ENCODE results near the gene PTPRN2.
"Not testable (repeated sequence)": the region's sequence is repeated elsewhere in the genome, so short reads cannot be mapped to it uniquely, and the experiment has no call there.

Gene PTPRN2

GRCh38 chr7:157753713-157754415, 833.8 kb downstream of the PTPRN2 start:
- no peak for DNase-seq (ENCODE audit: low read depth)

- DNase-seq (ENCODE audit: low read depth) = no peak
These were observed 834.8 kb downstream of the PTPRN2 start for GRCh38 chr7:157752832-157753291.

- DNase-seq (ENCODE audit: low read depth) = no peak
These were observed 835.5 kb downstream of the PTPRN2 start for GRCh38 chr7:157751951-157752673.

- DNase-seq (ENCODE audit: low read depth) = no peak
These were observed 836.2 kb downstream of the PTPRN2 start for GRCh38 chr7:157751406-157751805.

- DNase-seq (ENCODE audit: low read depth) = no peak
These were observed 837.3 kb downstream of the PTPRN2 start for GRCh38 chr7:157750291-157750690.

GRCh38 chr7:157745721-157746709, 841.6 kb downstream of the PTPRN2 start:
- DNase-seq (ENCODE audit: low read depth) = no peak

GRCh38 chr7:157744786-157745601, 842.6 kb downstream of the PTPRN2 start:
- no peak for DNase-seq (ENCODE audit: low read depth)

- no peak for DNase-seq (ENCODE audit: low read depth)
These were observed 843.7 kb downstream of the PTPRN2 start for GRCh38 chr7:157743781-157744525.

- DNase-seq (ENCODE audit: low read depth) = no peak
These were observed 847.3 kb downstream of the PTPRN2 start for GRCh38 chr7:157740251-157740798.

- no peak for DNase-seq (ENCODE audit: low read depth)
These were observed 848.0 kb downstream of the PTPRN2 start for GRCh38 chr7:157739650-157740049.

GRCh38 chr7:157739031-157739430, 848.6 kb downstream of the PTPRN2 start:
- no peak for DNase-seq (ENCODE audit: low read depth)

GRCh38 chr7:157738066-157738460, 849.6 kb downstream of the PTPRN2 start:
- no peak for DNase-seq (ENCODE audit: low read depth)

GRCh38 chr7:157737151-157738065, 850.2 kb downstream of the PTPRN2 start:
- DNase-seq (ENCODE audit: low read depth) = no peak

- DNase-seq (ENCODE audit: low read depth) = no peak
These were observed 851.3 kb downstream of the PTPRN2 start for GRCh38 chr7:157736341-157736740.

- DNase-seq (ENCODE audit: low read depth) = no peak
These were observed 851.8 kb downstream of the PTPRN2 start for GRCh38 chr7:157735826-157736225.

GRCh38 chr7:157734676-157735640, 852.7 kb downstream of the PTPRN2 start:
- no peak for DNase-seq (ENCODE audit: low read depth)

- not testable (repeated sequence) for DNase-seq (ENCODE audit: low read depth)
These were observed 853.7 kb downstream of the PTPRN2 start for GRCh38 chr7:157733760-157734395.

GRCh38 chr7:157731126-157731525, 856.5 kb downstream of the PTPRN2 start:
- no peak for DNase-seq (ENCODE audit: low read depth)

Data from stimulated activated CD8-positive, alpha-beta memory T cell treated with anti-CD3 and anti-CD28 coated beads, Interleukin-15, amount 100 ng/mL, for 24 hours (primary cell).